ENCODE results near the gene TEDC1.

DNA sequence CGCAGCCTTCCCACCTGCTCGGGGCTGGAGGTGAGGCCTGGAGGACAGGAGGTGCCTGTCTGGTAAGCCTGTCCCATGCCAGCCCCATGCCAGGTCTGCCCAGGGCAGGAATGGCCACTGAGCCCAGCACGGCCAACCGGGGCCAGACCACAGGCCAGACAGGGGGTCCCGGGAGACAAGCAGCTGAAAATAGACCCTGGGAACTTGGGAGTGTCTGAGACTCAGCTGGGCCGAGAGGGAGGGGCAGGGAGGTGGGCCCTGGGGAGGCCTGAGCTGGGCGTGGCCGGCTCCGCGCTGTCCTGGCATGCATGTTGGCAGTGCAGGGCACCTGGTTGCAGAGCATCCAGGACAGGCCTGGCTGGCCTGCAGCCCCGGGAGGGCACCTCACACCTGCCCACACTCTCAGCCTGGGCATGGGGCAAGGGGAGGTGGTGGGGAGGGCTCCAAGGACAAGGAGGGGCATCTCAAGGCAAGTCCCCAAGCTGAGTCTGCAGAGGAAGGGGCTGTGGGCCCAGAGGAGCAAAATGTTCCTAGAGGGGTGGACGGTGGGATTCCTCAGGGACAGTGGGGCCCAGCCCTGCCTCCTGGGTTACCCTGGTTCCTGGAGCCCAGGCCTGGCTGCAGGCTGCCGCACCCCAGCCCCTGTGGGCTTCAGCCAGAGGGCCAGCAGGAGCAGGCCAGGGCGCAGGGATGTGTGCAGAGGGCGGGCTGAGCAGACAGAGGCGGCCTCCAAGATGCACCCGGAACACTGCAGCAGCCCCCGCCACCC, 7.6 kb upstream of the TEDC1 start:
- TF ChIP-seq, protein P1, sequence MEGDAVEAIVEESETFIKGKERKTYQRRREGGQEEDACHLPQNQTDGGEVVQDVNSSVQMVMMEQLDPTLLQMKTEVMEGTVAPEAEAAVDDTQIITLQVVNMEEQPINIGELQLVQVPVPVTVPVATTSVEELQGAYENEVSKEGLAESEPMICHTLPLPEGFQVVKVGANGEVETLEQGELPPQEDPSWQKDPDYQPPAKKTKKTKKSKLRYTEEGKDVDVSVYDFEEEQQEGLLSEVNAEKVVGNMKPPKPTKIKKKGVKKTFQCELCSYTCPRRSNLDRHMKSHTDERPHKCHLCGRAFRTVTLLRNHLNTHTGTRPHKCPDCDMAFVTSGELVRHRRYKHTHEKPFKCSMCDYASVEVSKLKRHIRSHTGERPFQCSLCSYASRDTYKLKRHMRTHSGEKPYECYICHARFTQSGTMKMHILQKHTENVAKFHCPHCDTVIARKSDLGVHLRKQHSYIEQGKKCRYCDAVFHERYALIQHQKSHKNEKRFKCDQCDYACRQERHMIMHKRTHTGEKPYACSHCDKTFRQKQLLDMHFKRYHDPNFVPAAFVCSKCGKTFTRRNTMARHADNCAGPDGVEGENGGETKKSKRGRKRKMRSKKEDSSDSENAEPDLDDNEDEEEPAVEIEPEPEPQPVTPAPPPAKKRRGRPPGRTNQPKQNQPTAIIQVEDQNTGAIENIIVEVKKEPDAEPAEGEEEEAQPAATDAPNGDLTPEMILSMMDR (conservative IDR thresholded peaks at IDR 0.05 in 1 of 2, IDR thresholded peaks at IDR 0.05 in 1 of 2; ENCODE audit: extremely low read depth in 1 of 2, insufficient read depth in 1 of 2, low read depth in 1 of 2, low read length in 2 of 2), result no peak
- no peak for TF ChIP-seq EZH2 (IDR thresholded peaks at IDR 0.05; ENCODE audit: borderline replicate concordance, low read length)

All from mammary epithelial cell (primary cell).